HepG2 (cell line): ENCODE data around the gene GLTPD2. TPM values are rescaled to one million over a fixed set of nuclear protein-coding genes. Genes with fewer than 3 reads are reported as not detected.

Source experiments
- ASH2L ChIP-seq: fragments of 300-600, 200-600 bp; sonication (generic); IDR thresholded peaks from 2 replicates; pipeline ENCODE4 v1.7.0; 2017; ENCODE audit warnings: low read depth, mild to moderate bottlenecking, moderate library complexity, mixed read lengths, low read length; ENCODE audit not compliant: insufficient read length
- BCL6 ChIP-seq: IDR thresholded peaks from 2 replicates; pipeline ENCODE4 v1.6.1; 2016; ENCODE audit warnings: missing genetic modification reagents, missing compliant biosample characterization
- CEBPB ChIP-seq: IDR thresholded peaks from 2 replicates; pipeline ENCODE4 v1.6.1; 2011; ENCODE audit warnings: low read depth, low read length, improper control_type of control experiment, borderline replicate concordance
- GTF2F1 ChIP-seq: fragments of 150-350 bp; IDR thresholded peaks from 2 replicates; pipeline ENCODE4 v1.6.1; 2014; ENCODE audit warnings: low read length
- HDAC1 ChIP-seq: sonication (generic); formaldehyde crosslinking; IDR thresholded peaks from 2 replicates; pipeline ENCODE4 v1.5.1; 2020; ENCODE audit warnings: mild to moderate bottlenecking, missing genetic modification reagents
- KLF12 ChIP-seq: sonication (generic); formaldehyde crosslinking; IDR thresholded peaks from 2 replicates; pipeline ENCODE4 v1.4.0; 2020; ENCODE audit warnings: missing genetic modification reagents, borderline replicate concordance
- MAFG ChIP-seq: sonication (generic); formaldehyde crosslinking; IDR thresholded peaks from 2 replicates; pipeline ENCODE4 v1.5.1; 2020; ENCODE audit warnings: mild to moderate bottlenecking, missing genetic modification reagents
- MEIS1 ChIP-seq: sonication (generic); formaldehyde crosslinking; IDR thresholded peaks from 2 replicates; pipeline ENCODE4 v1.9.0; 2021; ENCODE audit warnings: mild to moderate bottlenecking, missing genetic modification reagents, moderate library complexity, borderline replicate concordance
- NFKBIZ ChIP-seq: IDR thresholded peaks from 2 replicates; pipeline ENCODE4 v1.6.1; 2018; ENCODE audit warnings: missing genetic modification reagents, missing compliant biosample characterization
- NFYC ChIP-seq: IDR thresholded peaks from 2 replicates; pipeline ENCODE4 v1.6.1; 2016; ENCODE audit warnings: missing genetic modification reagents, missing compliant biosample characterization
- PBX2 ChIP-seq: IDR thresholded peaks from 2 replicates; pipeline ENCODE4 v1.6.1; 2016; ENCODE audit warnings: control low read depth
- STAT5B ChIP-seq: sonication (generic); formaldehyde crosslinking; IDR thresholded peaks from 2 replicates; pipeline ENCODE4 v1.4.0; 2020; ENCODE audit warnings: missing genetic modification reagents
- TARDBP ChIP-seq: sonication (generic); formaldehyde crosslinking; IDR thresholded peaks from 2 replicates; pipeline ENCODE4 v1.8.0; 2022; ENCODE audit warnings: mild to moderate bottlenecking, missing genetic modification reagents
- XBP1 ChIP-seq: sonication (generic); formaldehyde crosslinking; IDR thresholded peaks from 2 replicates; pipeline ENCODE4 v1.5.0; 2020; ENCODE audit warnings: missing genetic modification reagents
- ZNF7 ChIP-seq: IDR thresholded peaks from 2 replicates; pipeline ENCODE4 v1.6.1; 2016; ENCODE audit warnings: missing biosample characterization, missing genetic modification reagents
- ZNF777 ChIP-seq: sonication (generic); formaldehyde crosslinking; IDR thresholded peaks from 2 replicates; pipeline ENCODE4 v1.4.0; 2020; ENCODE audit warnings: missing genetic modification reagents
- ZZZ3 ChIP-seq: sonication (generic); formaldehyde crosslinking; IDR thresholded peaks from 2 replicates; pipeline ENCODE4 v1.4.0; 2020; ENCODE audit warnings: missing genetic modification reagents, mild to moderate bottlenecking, borderline replicate concordance
- polyA plus RNA-seq, 8 experiments: library from polyadenylated mRNA; depleted of rRNA in 3 of 8; stranded (reverse) in 7 of 8; unstranded in 1 of 8; fragments of >200 nt; fragmentation: Illumina TruSeq in 4 of 8; extraction: Trizol in 4 of 8; gene quantifications; 2 replicates each; pipeline versions ENCODE4 v1.2.1 to v1.2.3, GENCODE V29; 2011 to 2016; ENCODE audit warnings: low read depth in 4 of 8, missing spikeins in 1 of 8, mixed read lengths in 1 of 8; ENCODE audit not compliant: insufficient read depth in 1 of 8
- total RNA-seq, 5 experiments: library from RNA; depleted of rRNA; stranded (reverse); fragments of >200 nt; fragmentation: Illumina TruSeq; extraction: Trizol; gene quantifications; 2 replicates each; pipeline ENCODE4 v1.2.3, GENCODE V29; 2016; ENCODE audit warnings: low read depth in 1 of 5
- TF ChIP-seq, protein P1 (sequence below): IDR thresholded peaks from 2 replicates; pipeline ENCODE4 v1.6.1; 2012; ENCODE audit warnings: low read depth, low read length, improper control_type of control experiment
- TF ChIP-seq, protein P2 (sequence below): IDR thresholded peaks from 2 replicates; pipeline ENCODE4 v1.6.1; 2018; ENCODE audit warnings: missing genetic modification reagents, mild to moderate bottlenecking, missing compliant biosample characterization
- TF ChIP-seq, protein P3 (sequence below): sonication (generic); formaldehyde crosslinking; IDR thresholded peaks from 2 replicates; pipeline ENCODE4 v1.4.0; 2020; ENCODE audit warnings: missing genetic modification reagents, borderline replicate concordance
- TF ChIP-seq, protein P4 (sequence below): sonication (generic); formaldehyde crosslinking; conservative IDR thresholded peaks from 2 replicates; pipeline ENCODE4 v1.8.0; 2022; ENCODE audit warnings: missing genetic modification reagents

The GLTPD2 gene
- total and polyA plus RNA-seq, 2 of the 13 experiments (the other 11 are each of a cell fraction or from before 2014, with no cell fraction given), result 7.5 to 12.9 TPM

DNA sequence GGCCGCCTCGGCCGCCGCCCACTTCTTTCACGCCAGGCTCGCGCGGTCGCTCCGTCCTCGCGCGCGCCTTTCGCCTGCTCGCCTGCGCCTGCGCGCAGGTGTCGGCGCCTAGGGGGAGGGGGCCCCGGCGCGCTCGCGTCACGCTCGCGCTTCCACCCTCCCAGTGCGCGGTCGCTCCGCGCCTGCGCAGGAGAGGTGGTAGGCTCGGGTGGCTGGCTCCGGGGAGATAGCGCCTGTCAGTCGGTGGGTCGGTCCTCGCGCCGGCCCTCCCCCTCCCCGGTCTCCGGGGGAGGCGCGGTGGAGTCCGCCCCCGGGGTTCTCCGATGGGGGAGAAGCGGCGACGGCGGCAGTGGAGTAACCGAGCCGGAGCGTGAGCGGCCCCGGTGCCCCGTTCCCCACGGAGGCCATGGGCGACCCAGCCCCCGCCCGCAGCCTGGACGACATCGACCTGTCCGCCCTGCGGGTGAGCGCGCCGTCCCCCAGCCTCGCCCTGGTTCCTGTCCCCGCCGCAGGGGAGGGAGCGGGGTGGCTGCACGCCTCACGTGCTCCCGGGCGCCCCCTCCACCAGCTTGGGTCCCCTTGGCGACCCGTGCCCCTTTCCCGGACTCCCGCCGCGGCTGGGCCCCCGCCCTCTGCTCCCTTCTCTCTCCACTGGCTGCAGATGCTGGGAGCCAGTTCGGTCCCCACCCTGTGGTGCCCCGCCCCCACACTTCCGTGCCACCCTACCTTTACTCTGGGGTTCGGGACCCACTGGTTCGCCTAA lies 44.6 kb downstream of the GLTPD2 start, which contains the start of gene MINK1 (continued):
- TF ChIP-seq, protein P1, sequence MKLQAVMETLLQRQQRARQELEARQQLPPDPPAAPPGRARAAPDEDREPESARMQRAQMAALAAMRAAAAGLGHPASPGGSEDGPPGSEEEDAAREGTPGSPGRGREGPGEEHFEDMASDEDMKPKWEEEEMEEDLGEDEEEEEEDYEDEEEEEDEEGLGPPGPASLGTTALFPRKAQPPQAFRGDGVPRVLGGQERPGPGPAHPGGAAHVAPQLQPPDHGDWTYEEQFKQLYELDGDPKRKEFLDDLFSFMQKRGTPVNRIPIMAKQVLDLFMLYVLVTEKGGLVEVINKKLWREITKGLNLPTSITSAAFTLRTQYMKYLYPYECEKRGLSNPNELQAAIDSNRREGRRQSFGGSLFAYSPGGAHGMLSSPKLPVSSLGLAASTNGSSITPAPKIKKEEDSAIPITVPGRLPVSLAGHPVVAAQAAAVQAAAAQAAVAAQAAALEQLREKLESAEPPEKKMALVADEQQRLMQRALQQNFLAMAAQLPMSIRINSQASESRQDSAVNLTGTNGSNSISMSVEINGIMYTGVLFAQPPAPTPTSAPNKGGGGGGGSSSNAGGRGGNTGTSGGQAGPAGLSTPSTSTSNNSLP, result no peak
- TF ChIP-seq HDAC1 (CRISPR knock-in tag) (peak; percentile 22; the same call in 1 of the 2 replicates), ASH2L (no peak), MAFG (CRISPR knock-in tag) (no peak), KLF12 (CRISPR knock-in tag) (peak; percentile 56; the same call in 1 of the 2 replicates), ZNF7 (CRISPR knock-in tag) (no peak), MEIS1 (CRISPR knock-in tag) (peak; percentile 74; the same call in 1 of the 2 replicates), BCL6 (CRISPR knock-in tag) (no peak), ZZZ3 (CRISPR knock-in tag) (no peak), ZNF777 (CRISPR knock-in tag) (peak; percentile 83), TARDBP (CRISPR knock-in tag) (no peak), PBX2 (CRISPR knock-in tag) (no peak), STAT5B (CRISPR knock-in tag) (no peak), CEBPB (no peak), NFYC (CRISPR knock-in tag) (no peak), NFKBIZ (no peak), XBP1 (no peak), GTF2F1 (no peak)
- TF ChIP-seq, protein P2, sequence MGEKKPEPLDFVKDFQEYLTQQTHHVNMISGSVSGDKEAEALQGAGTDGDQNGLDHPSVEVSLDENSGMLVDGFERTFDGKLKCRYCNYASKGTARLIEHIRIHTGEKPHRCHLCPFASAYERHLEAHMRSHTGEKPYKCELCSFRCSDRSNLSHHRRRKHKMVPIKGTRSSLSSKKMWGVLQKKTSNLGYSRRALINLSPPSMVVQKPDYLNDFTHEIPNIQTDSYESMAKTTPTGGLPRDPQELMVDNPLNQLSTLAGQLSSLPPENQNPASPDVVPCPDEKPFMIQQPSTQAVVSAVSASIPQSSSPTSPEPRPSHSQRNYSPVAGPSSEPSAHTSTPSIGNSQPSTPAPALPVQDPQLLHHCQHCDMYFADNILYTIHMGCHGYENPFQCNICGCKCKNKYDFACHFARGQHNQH (CRISPR knock-in tag), result no peak
- TF ChIP-seq, protein P3, sequence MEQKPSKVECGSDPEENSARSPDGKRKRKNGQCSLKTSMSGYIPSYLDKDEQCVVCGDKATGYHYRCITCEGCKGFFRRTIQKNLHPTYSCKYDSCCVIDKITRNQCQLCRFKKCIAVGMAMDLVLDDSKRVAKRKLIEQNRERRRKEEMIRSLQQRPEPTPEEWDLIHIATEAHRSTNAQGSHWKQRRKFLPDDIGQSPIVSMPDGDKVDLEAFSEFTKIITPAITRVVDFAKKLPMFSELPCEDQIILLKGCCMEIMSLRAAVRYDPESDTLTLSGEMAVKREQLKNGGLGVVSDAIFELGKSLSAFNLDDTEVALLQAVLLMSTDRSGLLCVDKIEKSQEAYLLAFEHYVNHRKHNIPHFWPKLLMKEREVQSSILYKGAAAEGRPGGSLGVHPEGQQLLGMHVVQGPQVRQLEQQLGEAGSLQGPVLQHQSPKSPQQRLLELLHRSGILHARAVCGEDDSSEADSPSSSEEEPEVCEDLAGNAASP (CRISPR knock-in tag), result no peak; the same call in 1 of the 2 replicates
- TF ChIP-seq, protein P4, sequence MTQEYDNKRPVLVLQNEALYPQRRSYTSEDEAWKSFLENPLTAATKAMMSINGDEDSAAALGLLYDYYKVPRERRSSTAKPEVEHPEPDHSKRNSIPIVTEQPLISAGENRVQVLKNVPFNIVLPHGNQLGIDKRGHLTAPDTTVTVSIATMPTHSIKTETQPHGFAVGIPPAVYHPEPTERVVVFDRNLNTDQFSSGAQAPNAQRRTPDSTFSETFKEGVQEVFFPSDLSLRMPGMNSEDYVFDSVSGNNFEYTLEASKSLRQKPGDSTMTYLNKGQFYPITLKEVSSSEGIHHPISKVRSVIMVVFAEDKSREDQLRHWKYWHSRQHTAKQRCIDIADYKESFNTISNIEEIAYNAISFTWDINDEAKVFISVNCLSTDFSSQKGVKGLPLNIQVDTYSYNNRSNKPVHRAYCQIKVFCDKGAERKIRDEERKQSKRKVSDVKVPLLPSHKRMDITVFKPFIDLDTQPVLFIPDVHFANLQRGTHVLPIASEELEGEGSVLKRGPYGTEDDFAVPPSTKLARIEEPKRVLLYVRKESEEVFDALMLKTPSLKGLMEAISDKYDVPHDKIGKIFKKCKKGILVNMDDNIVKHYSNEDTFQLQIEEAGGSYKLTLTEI, result no peak
